SU-DHL-6 (cell line): ENCODE measurements around the gene P2RY14.

Source experiments
- EZH2phosphoT487 ChIP-seq: fragments of 200-600 bp; sonication (generic), shearing (Covaris generic); conservative IDR thresholded peaks from 2 replicates; pipeline ENCODE4 v1.6.1; 2018; ENCODE audit warnings: mild to moderate bottlenecking, antibody characterized with exemption, low read length, moderate library complexity, mixed read lengths
- TF ChIP-seq, protein P1 (sequence below): fragments of 200-600 bp; sonication (generic); IDR thresholded peaks from one replicate; pipeline ENCODE4 v1.5.1; 2017; ENCODE audit warnings: antibody characterized with exemption, mild to moderate bottlenecking, low read length, moderate library complexity; ENCODE audit not compliant: insufficient read depth, poor library complexity, severe bottlenecking

GRCh38 chr3:151171145-151171757 lies 107.1 kb downstream of the P2RY14 start:
- TF ChIP-seq, protein P1, sequence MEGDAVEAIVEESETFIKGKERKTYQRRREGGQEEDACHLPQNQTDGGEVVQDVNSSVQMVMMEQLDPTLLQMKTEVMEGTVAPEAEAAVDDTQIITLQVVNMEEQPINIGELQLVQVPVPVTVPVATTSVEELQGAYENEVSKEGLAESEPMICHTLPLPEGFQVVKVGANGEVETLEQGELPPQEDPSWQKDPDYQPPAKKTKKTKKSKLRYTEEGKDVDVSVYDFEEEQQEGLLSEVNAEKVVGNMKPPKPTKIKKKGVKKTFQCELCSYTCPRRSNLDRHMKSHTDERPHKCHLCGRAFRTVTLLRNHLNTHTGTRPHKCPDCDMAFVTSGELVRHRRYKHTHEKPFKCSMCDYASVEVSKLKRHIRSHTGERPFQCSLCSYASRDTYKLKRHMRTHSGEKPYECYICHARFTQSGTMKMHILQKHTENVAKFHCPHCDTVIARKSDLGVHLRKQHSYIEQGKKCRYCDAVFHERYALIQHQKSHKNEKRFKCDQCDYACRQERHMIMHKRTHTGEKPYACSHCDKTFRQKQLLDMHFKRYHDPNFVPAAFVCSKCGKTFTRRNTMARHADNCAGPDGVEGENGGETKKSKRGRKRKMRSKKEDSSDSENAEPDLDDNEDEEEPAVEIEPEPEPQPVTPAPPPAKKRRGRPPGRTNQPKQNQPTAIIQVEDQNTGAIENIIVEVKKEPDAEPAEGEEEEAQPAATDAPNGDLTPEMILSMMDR = no peak
- TF ChIP-seq EZH2phosphoT487 = no peak
